Measurements from ENCODE around the gene XIST.

XIST gene

GRCh38 chrX:73826996-73827395, 25.5 kb downstream of the XIST start:
- no peak for ATAC-seq
- no peak for TF ChIP-seq SNAI2 (CRISPR knock-in tag; IDR thresholded peaks at IDR 0.05)
- no peak for TF ChIP-seq PATZ1 (CRISPR knock-in tag; IDR thresholded peaks at IDR 0.05; ENCODE audit: borderline replicate concordance)
- no peak for TF ChIP-seq ISL1 (CRISPR knock-in tag; IDR thresholded peaks at IDR 0.05)
- no peak for TF ChIP-seq ZFP30 (CRISPR knock-in tag; IDR thresholded peaks at IDR 0.05)
- no peak for TF ChIP-seq RARB (CRISPR knock-in tag; IDR thresholded peaks at IDR 0.05)
- no peak for TF ChIP-seq TCF4 (CRISPR knock-in tag; IDR thresholded peaks at IDR 0.05; ENCODE audit: borderline replicate concordance)
- TF ChIP-seq CSRNP3 (CRISPR knock-in tag; IDR thresholded peaks at IDR 0.05) = no peak
- TF ChIP-seq POU6F1 (CRISPR knock-in tag; IDR thresholded peaks at IDR 0.05; ENCODE audit: borderline replicate concordance, low read depth) = no peak
- no peak for TF ChIP-seq ZNF70 (CRISPR knock-in tag; IDR thresholded peaks at IDR 0.05)
- TF ChIP-seq GLIS3 (CRISPR knock-in tag; IDR thresholded peaks at IDR 0.05) = no peak
- no peak for TF ChIP-seq ZFP3 (CRISPR knock-in tag; IDR thresholded peaks at IDR 0.05)

GRCh38 chrX:73825569-73825968, 26.9 kb downstream of the XIST start:
- ATAC-seq = no peak
- TF ChIP-seq OSR1 (CRISPR knock-in tag; IDR thresholded peaks at IDR 0.05) (no peak), ARNTL (CRISPR knock-in tag; IDR thresholded peaks at IDR 0.05; ENCODE audit: borderline replicate concordance, low read depth) (no peak), TSHZ2 (CRISPR knock-in tag; IDR thresholded peaks at IDR 0.05) (no peak), PATZ1 (CRISPR knock-in tag; IDR thresholded peaks at IDR 0.05; ENCODE audit: borderline replicate concordance) (no peak), BACH2 (CRISPR knock-in tag; IDR thresholded peaks at IDR 0.05; ENCODE audit: borderline replicate concordance) (no peak), PPARA (CRISPR knock-in tag; IDR thresholded peaks at IDR 0.05; ENCODE audit: borderline replicate concordance) (no peak), RARB (CRISPR knock-in tag; IDR thresholded peaks at IDR 0.05) (no peak), ZC3H10 (CRISPR knock-in tag; IDR thresholded peaks at IDR 0.05) (no peak), CREB5 (CRISPR knock-in tag; IDR thresholded peaks at IDR 0.05; ENCODE audit: low read depth) (no peak), ZFP30 (CRISPR knock-in tag; IDR thresholded peaks at IDR 0.05) (no peak), ISL1 (CRISPR knock-in tag; IDR thresholded peaks at IDR 0.05) (no peak), TOX (CRISPR knock-in tag; IDR thresholded peaks at IDR 0.05; ENCODE audit: borderline replicate concordance) (no peak), POU6F1 (CRISPR knock-in tag; IDR thresholded peaks at IDR 0.05; ENCODE audit: borderline replicate concordance, low read depth) (no peak)
